ENCODE data around the gene CCDC86.
A peak's percentile ranks its signal among the peaks of the same experiment; 100 is the strongest.
"Not testable (repeated sequence)": the region's sequence is repeated elsewhere in the genome, so short reads cannot be mapped to it uniquely, and the experiment has no call there.

The CCDC86 gene

DNA sequence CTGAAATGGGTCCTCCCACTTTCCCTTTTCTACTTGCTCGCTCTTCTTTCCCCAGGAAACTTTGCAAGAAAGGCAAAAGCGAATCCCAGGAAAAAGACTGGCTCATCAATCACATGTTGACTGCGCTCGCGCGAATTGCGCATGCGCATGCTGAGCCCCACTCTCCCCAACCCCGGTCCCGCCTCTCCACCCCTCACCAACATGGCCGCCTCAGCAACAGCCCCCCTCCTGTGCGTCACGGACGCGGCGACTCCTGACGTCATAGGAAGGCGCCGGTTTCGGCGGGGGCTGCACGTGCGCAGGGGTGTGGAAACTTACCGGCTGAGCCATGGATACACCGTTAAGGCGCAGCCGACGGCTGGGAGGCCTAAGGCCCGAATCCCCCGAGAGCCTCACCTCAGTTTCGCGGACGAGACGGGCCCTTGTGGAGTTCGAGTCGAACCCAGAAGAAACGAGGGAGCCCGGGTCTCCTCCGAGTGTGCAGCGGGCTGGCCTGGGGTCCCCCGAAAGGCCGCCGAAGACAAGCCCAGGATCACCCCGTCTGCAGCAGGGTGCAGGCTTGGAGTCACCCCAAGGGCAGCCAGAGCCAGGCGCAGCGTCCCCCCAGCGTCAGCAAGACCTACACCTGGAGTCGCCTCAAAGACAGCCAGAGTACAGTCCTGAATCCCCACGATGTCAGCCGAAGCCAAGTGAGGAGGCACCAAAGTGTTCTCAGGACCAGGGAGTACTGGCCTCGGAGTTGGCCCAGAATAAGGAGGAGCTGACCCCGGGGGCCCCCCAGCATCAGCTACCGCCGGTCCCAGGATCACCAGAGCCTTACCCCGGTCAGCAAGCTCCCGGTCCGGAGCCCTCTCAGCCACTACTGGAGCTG is at the start of gene CCDC86:
Gene CCDC86 (plus strand): TSS at position 317 of the 871 bp plus-strand sequence. CDS start 12 bp downstream, at position 329.
- peak; percentile 57 to 59 for DNase-seq

- DNase-seq = no peak
These were observed 49.4 kb upstream of the CCDC86 start for GRCh38 chr11:60792521-60792920.

- DNase-seq = no peak
These were observed 46.6 kb upstream of the CCDC86 start for GRCh38 chr11:60795291-60795690.

- no peak for DNase-seq
These were observed 43.9 kb upstream of the CCDC86 start for GRCh38 chr11:60797846-60798630.

GRCh38 chr11:60798631-60799030 is 43.3 kb upstream of the CCDC86 start:
- no peak for DNase-seq

DNA sequence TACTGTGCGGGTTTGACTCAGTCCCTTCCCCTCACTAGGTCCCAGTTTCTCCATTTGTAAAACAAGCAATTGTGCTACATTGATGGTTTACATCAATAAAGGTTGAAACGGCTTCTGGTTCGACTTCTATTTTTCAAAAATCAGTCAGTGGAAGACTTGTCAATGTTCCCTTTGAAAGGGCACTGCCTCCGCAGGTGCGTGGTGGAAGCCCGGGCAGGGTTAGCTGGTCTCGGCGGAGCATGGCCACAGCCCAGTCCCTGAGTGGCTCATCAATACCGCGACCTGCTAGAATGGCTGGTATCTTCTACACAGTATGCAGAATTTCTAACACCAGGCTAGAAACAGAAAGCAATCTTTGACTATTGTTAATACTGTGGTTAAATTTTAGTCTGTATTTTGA is 40.7 kb upstream of the CCDC86 start:
- DNase-seq = no peak

DNA sequence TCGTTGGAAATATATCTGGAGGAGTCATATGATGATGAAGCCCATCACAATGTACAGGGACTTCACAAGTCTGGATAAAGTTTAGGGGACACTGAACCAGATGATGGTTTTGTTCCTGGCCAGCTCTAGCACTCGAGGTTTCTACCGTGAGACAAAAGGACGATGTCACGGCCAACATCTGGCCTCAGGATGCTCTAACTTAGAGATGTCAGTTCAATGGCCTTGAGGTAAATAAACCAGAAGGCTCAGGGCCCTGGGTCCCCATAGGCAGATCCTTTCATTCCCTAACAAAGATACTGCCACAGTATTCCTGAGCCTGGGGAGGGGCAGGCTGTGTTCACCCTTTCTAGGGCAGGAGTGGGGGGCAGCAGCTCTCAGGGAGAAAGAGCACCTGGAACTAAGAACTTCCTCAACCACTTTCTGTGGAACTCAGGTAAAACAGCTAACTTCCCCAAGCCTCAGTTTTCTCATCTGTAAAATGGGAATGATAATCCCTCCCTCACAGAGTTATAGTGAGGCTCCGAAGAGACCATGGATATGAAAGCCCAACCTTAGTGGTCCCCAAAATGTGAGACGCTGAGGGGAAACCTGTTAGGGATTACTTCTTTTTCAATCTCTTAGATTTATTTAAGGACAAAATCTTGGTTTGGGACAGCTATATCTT is 38.5 kb upstream of the CCDC86 start:
- no peak for DNase-seq

- no peak for DNase-seq
These were observed 32.7 kb upstream of the CCDC86 start for GRCh38 chr11:60809249-60809648.

DNA sequence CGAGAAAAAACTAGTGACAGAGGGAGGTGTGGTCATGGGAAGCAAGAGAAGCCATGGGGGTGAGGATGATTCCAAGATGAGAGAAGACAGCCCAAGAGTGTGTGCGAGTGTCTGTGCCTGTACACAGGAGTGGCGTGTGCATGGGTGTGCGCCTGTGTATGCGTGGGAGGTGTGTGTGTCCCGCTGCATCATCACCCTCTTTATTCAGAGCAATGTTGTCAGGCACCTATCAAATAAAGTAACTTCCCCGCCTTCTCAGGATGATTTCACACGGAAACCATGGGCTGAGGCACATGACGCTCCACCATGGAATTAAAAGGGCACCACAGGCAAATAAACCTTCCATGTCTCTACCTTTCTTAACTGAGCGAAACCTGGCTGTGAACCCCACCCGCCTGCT is 32.2 kb upstream of the CCDC86 start:
- no peak for DNase-seq

GRCh38 chr11:60810151-60810550 is 31.8 kb upstream of the CCDC86 start:
- no peak for DNase-seq

GRCh38 chr11:60810569-60810968 is 31.3 kb upstream of the CCDC86 start:
- no peak for DNase-seq

GRCh38 chr11:60813324-60813723 is 28.6 kb upstream of the CCDC86 start:
- DNase-seq = no peak

DNA sequence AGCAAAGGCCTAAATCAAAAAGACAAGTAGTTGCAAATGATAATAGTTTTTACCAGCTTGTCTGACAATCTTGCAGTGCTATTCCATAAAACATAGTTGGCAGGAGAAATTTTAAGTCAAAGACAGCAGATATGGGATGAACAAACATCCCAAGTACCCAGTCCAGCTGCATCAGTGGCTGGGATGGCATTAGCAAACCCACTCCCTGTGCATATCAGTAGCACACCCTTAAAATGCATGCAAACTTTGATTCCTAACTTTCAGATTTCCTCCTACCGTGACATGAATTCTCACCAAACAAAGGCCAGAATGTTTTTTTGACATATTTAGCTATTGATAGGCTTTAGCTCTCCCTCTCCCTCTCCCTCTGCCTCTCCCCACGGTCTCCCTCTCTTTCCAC is 27.8 kb upstream of the CCDC86 start:
- no peak for DNase-seq

- DNase-seq = no peak
These were observed 25.2 kb upstream of the CCDC86 start for GRCh38 chr11:60816590-60817157.

GRCh38 chr11:60818057-60818456 is 23.9 kb upstream of the CCDC86 start:
- DNase-seq = no peak

GRCh38 chr11:60821827-60822599 is 19.9 kb upstream of the CCDC86 start:
- DNase-seq = no peak

DNA sequence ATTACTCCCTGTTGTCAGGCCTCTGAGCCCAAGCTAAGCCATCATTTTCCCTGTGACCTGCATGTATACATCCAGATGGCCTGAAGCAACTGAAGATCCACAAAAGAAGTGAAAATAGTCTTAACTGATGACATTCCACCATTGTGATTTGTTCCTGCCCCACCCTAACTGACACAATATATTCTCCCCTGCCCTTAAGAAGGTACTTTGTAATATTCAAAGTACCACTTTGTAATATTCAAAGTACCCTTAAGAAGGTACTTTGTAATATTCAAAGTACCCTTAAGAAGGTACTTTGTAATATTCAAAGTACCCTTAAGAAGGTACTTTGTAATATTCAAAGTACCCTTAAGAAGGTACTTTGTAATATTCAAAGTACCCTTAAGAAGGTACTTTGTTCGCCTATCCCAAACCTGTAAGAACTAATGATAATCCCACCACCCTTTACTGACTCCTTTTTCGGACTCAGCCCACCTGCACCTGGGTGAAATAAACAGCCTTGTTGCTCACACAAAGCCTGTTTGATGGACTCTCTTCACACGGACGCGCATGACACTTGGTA is 18.1 kb upstream of the CCDC86 start:
- not testable (repeated sequence) for DNase-seq

- DNase-seq = no peak
These were observed 16.8 kb upstream of the CCDC86 start for GRCh38 chr11:60825118-60825517.

GRCh38 chr11:60825790-60826189 is 16.1 kb upstream of the CCDC86 start:
- no peak for DNase-seq

DNA sequence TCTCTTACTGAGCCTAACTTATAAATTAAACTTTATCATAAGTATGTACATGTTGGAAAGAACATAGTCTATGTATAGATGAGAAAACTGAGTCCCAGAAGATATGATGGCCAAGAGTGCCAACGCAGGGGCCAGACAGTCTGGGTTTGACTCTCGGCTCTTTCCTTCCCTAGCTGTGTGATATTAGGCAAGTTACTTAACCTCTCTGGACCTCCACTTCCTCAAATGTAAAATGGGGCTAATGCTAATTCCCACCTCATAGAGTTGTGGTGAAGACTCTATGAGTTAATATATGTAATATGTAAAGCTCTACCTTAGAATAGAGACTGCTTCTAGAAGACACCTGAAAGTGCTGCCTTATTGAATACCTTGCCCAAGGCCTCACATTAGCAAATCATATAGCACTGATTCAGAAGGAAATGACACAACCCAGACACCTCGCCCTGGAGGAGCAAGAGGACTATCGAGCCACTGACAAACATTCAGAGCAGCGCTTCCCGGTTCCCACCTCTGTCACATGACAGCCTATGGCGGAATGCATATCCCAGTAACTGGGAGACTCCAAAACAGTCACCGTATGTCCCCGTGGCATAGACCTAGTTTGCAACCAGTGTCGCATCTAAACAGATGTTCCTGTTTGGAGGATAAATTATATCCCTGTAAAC is 11.3 kb upstream of the CCDC86 start:
- DNase-seq = no peak

DNA sequence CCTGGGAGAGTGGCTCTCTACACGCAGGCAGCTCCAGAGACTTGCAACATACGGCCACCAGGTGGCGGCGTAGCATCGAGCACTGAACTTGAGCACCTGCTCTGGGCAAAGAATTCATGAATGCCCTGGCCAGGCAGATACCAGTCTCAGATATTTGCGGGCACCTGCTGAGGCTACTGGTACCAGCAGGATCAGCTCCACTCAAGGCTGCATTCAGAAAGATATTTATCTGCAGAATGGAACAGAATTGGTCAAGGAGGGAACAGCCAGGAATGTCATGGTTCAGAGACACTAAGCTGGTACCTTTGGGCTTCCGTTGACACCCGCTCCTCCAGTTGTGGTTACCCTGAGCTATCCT is 10.8 kb upstream of the CCDC86 start:
- DNase-seq = peak in 1 of 2 experiments; percentile 57
